ENCODE measurements around the gene SH3BP4.
"Not testable (repeated sequence)": the region's sequence is repeated elsewhere in the genome, so short reads cannot be mapped to it uniquely, and the experiment has no call there.

SH3BP4 gene

DNA sequence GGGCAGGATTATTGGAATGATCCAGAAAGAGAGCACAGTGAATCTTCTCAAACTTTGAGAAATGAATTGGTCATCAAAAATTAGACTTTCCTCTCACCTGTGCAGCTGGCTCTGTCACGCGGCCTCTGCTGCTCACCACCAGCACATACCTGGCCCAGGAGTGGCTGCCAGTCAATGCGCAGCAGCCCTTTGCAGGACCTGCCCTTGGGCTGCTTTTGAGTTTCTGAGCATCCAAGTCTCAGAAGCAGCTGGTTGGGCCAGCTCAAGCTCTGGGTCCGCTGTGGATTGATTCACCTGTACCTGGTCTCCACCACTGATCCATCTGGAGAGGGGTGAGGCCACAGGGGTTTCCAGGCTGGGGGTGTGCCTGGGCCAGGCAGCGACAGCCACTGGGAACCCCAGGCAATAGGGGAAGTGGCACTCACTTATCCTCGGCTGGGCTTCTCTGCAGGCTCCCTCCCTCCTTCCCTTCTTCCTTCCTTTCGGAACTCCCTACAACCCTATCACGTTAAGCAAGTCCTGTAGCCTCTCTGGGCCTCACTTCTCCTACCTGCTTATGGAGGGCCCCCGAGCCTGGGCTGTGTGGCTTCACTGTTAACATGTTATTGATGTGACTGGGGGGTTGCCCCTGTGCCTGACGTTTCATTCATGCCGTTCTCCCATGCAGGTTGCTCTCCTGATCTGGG is 48.1 kb downstream of the SH3BP4 start:
- FAIRE-seq, result no peak

- no peak for FAIRE-seq
These were observed 48.8 kb downstream of the SH3BP4 start for GRCh38 chr2:235000426-235001236.

DNA sequence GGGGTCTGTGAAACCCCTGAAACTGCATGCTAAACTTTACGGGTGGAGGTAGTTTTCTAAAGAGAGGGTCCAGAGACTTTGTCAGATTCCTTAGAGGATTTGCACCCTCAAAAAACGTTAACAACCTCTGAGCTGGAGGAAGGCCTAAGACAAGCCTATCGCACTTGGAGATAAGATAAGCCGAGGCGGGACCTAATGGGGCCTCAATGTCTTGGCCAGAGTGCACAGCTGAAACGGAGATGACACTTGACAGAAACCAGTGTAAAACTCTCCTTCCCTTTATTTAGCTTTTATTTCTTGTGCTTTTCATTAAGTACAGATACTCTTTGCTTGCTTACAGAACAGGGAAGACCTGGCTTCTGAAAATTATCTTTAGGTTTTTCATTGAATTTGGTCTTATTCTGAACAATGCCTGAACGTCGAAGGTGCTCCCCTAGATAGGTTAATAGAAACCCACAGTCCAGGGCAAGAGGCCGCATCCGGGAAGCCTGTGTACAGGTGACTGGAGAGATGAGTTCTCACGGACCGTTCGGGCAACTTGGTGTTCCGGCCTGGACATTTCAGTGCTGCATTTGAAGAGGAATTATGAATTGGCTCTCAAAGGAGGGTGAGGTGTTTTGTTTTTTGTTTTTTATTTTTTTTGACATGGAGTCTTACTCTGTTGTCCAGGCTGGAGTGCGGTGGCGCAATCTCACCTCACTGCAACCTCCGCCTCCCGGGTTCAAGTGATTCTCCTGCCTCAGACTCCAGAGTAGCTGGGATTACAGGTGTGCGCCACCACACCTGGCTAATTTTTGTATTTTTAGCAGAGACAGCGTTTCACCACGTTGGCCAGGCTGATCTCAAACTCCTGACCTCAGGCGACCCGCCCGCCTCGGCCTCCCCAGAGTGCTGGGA is 49.7 kb downstream of the SH3BP4 start:
- no peak for FAIRE-seq

GRCh38 chr2:235002198-235003095 is 50.6 kb downstream of the SH3BP4 start:
- no peak for FAIRE-seq

DNA sequence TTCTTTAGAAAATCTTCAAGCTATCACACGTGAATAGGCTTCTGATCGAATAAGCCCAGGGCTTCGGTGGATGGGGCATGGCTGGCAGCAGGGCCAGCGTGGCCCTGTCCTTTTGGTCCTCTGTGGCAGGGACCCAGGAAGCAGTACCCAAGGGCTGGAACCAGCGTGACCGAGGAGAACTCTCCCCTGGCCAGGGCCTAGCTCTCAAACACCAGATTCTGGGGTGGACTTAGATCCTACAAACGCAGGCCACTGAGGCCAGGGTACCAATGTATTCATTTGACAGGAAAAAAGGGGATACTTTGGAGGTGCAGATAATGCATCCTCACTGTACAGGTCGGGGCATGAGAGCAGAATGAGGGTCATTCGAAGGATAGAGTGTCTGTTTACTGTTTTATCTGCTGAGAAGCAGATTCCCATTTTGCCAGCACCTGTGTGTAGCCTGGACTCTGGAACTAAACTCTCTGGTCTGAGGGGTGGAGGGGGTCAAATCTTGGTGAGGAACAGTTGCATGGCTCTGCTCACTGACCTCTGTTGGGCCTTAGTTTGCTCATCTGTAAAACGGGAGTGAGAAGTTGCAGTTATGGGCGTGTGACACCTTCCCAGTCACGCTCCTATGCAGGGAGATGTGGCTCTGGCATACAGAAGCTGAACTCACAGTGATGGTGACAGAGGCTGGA is 51.4 kb downstream of the SH3BP4 start:
- no peak for FAIRE-seq

DNA sequence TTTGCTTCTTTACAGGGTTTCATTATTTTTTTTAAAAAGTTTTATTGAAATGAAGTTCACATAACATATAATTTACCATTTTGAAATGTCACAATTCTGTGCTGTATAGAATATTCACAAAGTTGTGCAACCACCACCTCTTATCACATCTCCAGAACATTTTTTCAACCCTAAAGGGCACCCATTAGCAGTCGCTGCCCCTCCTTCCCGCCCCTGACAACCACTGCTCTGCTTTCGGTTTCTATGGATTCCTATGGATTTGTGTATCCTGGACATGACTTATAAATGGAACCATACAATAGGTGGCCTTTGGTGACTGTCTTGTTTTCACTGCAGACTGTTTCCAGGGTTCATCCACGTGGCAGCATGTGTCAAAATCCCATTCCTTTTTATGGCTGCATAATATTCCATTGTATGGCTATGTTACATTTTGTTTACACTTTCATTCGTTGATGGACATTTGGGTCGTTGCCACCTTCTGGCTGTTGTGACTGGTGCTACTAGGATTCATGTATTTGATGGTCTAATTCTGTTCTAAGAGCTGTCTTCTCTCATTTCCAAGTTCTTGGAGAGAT is 52.6 kb downstream of the SH3BP4 start:
- no peak for FAIRE-seq

DNA sequence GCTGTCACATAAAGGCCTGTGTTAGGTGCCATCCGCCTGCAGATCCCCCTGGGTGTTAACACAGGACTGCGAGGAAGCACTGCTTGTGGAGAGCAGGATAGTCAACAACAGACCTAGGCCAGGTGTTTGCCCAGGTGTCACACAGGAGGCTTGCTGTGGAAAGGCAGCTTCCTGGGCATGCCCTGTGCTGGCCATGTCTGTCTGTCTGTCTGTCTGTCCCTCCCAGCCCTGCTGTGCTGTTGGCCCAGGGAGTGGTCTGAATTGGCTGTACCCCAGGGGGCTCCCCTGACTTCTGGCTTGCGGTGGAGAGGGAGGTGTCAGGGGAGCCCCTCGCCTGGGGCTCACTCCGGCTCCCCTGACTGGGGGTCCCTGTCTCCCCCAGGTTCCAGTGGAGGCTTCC is 53.2 kb downstream of the SH3BP4 start:
- FAIRE-seq, result no peak

DNA sequence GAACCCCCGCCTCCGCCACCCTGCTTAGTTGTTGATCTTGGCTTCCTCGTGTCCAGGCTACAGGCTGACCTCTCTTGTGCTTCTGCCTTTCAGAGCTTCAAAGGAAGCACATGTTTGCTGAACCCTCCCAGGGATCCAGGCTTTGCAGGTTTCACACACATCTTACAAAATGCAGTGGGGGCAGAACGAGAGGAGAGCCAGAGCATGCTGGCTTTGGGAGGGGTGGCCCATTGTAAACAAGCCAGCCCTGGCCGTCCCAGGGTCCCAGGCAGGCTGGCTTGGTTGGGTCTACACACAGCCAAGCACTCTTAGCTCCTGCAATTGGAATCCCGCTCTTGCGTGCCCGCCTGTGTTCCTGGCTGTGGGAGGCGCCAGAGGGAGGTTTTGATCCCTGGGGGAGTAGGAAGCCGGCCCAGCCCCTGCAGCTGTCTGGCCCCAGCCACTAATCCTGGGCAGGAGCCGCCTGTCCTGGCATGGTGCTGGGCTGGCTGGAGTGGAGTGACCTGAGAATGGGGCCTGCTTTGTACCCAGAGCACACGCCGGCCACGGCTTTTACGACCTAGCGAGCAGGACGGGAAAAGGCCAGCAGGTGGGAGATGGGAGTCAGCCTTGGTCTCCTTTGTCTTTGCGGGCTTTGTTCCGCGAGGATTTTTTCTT is 53.9 kb downstream of the SH3BP4 start:
- FAIRE-seq, result no peak

- FAIRE-seq, result no peak
These were observed 54.6 kb downstream of the SH3BP4 start for GRCh38 chr2:235006461-235006860.

- no peak for FAIRE-seq
These were observed 55.2 kb downstream of the SH3BP4 start for GRCh38 chr2:235006986-235007385.

GRCh38 chr2:235007664-235008457 is 56.0 kb downstream of the SH3BP4 start:
- FAIRE-seq, result no peak

DNA sequence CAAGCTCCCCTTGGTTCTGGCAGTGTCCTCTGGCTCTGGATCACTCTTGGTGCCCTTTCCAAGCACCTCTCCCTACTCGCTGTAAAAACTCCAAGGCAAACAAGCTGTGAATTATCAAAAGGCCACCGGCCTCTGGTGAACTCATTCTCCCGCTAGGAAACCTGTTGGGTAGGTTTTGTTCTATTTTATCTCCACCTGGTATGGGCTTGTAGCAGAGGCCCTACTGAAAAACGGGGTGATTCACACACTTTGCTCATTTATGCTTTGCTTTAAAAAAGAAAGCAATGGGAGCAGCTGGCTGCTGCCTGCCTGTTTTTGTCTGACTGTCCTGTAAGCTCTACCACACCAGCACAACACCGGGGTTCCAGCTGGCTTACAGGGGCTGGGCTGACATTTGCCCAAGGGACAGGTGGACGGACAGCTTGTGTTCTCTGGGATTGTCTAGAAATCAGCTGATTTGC is 56.8 kb downstream of the SH3BP4 start:
- FAIRE-seq, result no peak

GRCh38 chr2:235009081-235009480 is 57.3 kb downstream of the SH3BP4 start:
- no peak for FAIRE-seq

- no peak for FAIRE-seq
These were observed 58.4 kb downstream of the SH3BP4 start for GRCh38 chr2:235010117-235010714.

GRCh38 chr2:235011607-235011928 is 59.8 kb downstream of the SH3BP4 start:
- FAIRE-seq, result no peak

GRCh38 chr2:235011929-235012631 is 60.3 kb downstream of the SH3BP4 start:
- no peak for FAIRE-seq

DNA sequence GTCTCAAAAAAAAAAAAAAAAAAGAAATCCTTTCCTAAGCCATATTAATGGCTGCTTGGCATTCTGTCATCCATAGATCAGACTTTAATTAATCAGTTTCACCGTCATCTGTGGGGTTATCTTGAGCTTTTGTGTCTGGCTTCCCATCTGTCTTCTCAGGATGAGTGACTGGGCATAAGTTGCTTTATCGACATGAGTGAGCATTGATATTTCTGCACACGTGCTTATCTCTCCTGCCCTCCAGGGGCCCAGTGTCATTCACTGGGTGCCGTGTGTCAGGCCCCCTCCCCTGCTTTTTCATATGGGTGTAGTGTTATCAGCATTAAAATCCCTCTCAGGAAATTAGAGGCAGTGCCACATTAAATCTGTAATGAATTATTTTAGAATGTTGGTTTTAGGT is 65.6 kb downstream of the SH3BP4 start:
- FAIRE-seq, result no peak

- FAIRE-seq, result no peak
These were observed 67.0 kb downstream of the SH3BP4 start for GRCh38 chr2:235018838-235019237.

DNA sequence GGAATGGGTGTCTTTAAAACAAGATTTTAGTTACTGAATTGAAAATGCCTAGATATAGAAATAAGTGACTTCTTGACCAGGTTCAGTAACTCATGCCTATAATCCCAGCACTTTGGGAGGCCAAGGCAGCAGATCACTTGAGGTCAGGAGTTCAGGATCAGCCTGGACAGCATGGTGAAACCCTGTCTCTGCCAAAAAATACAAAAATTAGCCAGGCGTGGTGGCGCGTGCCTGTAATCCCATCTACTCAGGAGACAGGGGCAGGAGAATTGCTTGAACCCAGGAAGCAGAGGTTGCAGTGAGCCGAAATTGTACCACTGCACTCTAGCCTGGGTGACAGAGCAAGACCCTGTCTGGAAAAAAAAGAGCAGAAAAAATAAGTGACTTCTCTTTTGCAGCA is 68.3 kb downstream of the SH3BP4 start:
- not testable (repeated sequence) for FAIRE-seq

Measured in G401.6 (cell line).